K562 (cell line): ENCODE results near the gene RNF39. TPM values are rescaled to one million over a fixed set of nuclear protein-coding genes. Genes with fewer than 3 reads are reported as not detected.

ENCODE experiments used
- ATAC-seq: fragments of 200-7000 bp; cut with Tn5 transposase; 3 replicates; pipeline ENCODE4 v1.9.1; 2020; ENCODE audit warnings: moderate library complexity
- Bru-seq: library from RNA; stranded (reverse); fragments of 400-500 nt; gene quantifications from one replicate; lab custom pipeline; 2021; lab: Mats Ljungman, UMichigan
- BruChase-seq, 2 experiments: library from RNA; stranded (reverse); fragments of 400-500 nt; gene quantifications; one replicate each; lab custom pipeline; 2021; lab: Mats Ljungman, UMichigan
- BruUV-seq: library from RNA; stranded (reverse); fragments of 400-500 nt; replicated peaks from 2 replicates; lab custom pipeline; 2021; lab: Mats Ljungman, UMichigan
- CTCF ChIA-PET: fragments of 300-600 bp; formaldehyde crosslinking; extraction: SDS; loops from one replicate; lab custom pipeline; 2021; ENCODE audit warnings: low intra/inter-chr PET ratio; lab: Yijun Ruan, JAX
- POLR2A ChIA-PET: fragments of 300-600, 350-650 bp; sonication (Branson Sonifier 250); formaldehyde crosslinking; extraction: SDS; loops from one replicate; lab custom pipeline; 2021; ENCODE audit warnings: antibody characterized with exemption, inconsistent platforms; lab: Yijun Ruan, JAX
- DNase-seq, 4 experiments: peaks; one replicate each; pipeline versions ENCODE4 v3.0.0 to v3.0.0-alpha.2; 2011 to 2018; ENCODE audit warnings: low spot score in 3 of 4, mixed read lengths in 3 of 4; ENCODE audit errors: extremely low read depth in 1 of 4
- FAIRE-seq: peaks from 2 replicates; lab custom pipeline; 2011; peaks lifted over from hg19 to GRCh38; lab: Jason Lieb, UNC
- H2AFZ ChIP-seq: 2 replicates; pipeline ENCODE4 v1.6.0; 2011; ENCODE audit warnings: low read depth, low read length, control low read depth, inconsistent platforms
- H3K27ac ChIP-seq: fragments of 200-600 bp; 3 replicates; pipeline ENCODE4 v1.8.0; 2011; ENCODE audit warnings: low read depth, mild to moderate bottlenecking, control low read depth, inconsistent platforms, low read length, moderate library complexity, mixed read lengths; ENCODE audit errors: extremely low read depth
- H3K27me3 ChIP-seq, 2 experiments: fragments of 300-600 bp in 1 of 2; 2 replicates in 1 of 2; 3 replicates in 1 of 2; pipeline versions ENCODE4 v1.6.0 to v1.8.0; 2011; ENCODE audit warnings: inconsistent platforms in 2 of 2, low read length in 2 of 2, mild to moderate bottlenecking in 1 of 2, mixed read lengths in 1 of 2, moderate library complexity in 1 of 2; ENCODE audit not compliant: control insufficient read depth in 2 of 2, insufficient read depth in 2 of 2
- H3K36me3 ChIP-seq: fragments of 300-600 bp; 3 replicates; pipeline ENCODE4 v1.8.0; 2011; ENCODE audit warnings: mild to moderate bottlenecking, low read length, inconsistent platforms; ENCODE audit not compliant: control insufficient read depth, insufficient read depth
- H3K4me1 ChIP-seq, 2 experiments: fragments of 200-600 bp in 1 of 2; replicated peaks in 1 of 2; 2 replicates in 1 of 2; 3 replicates in 1 of 2; pipeline versions ENCODE4 v1.5.1 to v1.8.0; 2011; ENCODE audit warnings: inconsistent platforms in 2 of 2, low read length in 2 of 2, mild to moderate bottlenecking in 1 of 2, mixed read lengths in 1 of 2, moderate library complexity in 1 of 2; ENCODE audit not compliant: control insufficient read depth in 2 of 2, insufficient read depth in 2 of 2
- H3K4me2 ChIP-seq: 2 replicates; pipeline ENCODE4 v1.6.1; 2011; ENCODE audit warnings: low read length, control low read depth, inconsistent platforms, mixed read lengths; ENCODE audit not compliant: insufficient read depth
- H3K4me3 ChIP-seq: fragments of 200-600 bp; sonication (generic), shearing (Covaris generic); 2 replicates; pipeline ENCODE4 v1.5.1; 2016; ENCODE audit warnings: control low read depth, inconsistent platforms
- H3K79me2 ChIP-seq: fragments of 200-600 bp; 3 replicates; pipeline ENCODE4 v1.8.0; 2011; ENCODE audit warnings: low read length, inconsistent platforms; ENCODE audit not compliant: control insufficient read depth, insufficient read depth
- H3K9ac ChIP-seq, 2 experiments: 2 replicates each; pipeline versions ENCODE4 v1.6.0 to v1.6.1; 2011; ENCODE audit warnings: low read depth in 2 of 2, low read length in 2 of 2, control low read depth in 1 of 2, inconsistent platforms in 1 of 2, mild to moderate bottlenecking in 1 of 2, mixed read lengths in 1 of 2; ENCODE audit not compliant: insufficient read depth in 1 of 2
- H3K9me1 ChIP-seq: one replicate; pipeline ENCODE4 v1.6.0; 2011; ENCODE audit warnings: inconsistent platforms, mild to moderate bottlenecking, low read length, moderate library complexity; ENCODE audit not compliant: control insufficient read depth, insufficient read depth
- H3K9me3 ChIP-seq: replicated peaks from 2 replicates; pipeline ENCODE4 v1.5.1; 2011; ENCODE audit warnings: low read depth, low read length, inconsistent platforms; ENCODE audit not compliant: control insufficient read depth, insufficient read depth
- H4K20me1 ChIP-seq: replicated peaks from 2 replicates; pipeline ENCODE4 v1.6.1; 2011; ENCODE audit warnings: low read length, inconsistent platforms, mixed read lengths; ENCODE audit not compliant: control insufficient read depth, insufficient read depth
- TOE1 ChIP-seq, 2 experiments: fragments of 450-650 bp in 1 of 2; sonication (generic) in 1 of 2; formaldehyde crosslinking in 1 of 2; IDR thresholded peaks; 2 replicates each; pipeline versions ENCODE4 v1.7.1 to v1.8.0; 2016 to 2022; ENCODE audit warnings: borderline replicate concordance in 2 of 2, mild to moderate bottlenecking in 2 of 2, antibody characterized with exemption in 1 of 2, inconsistent platforms in 1 of 2, low read depth in 1 of 2, missing genetic modification reagents in 1 of 2, moderate library complexity in 1 of 2
- WGBS: fragments of 100-300 bp; shearing (Covaris generic); methylation state at CpG from one replicate; pipeline ENCODE4 v1.1.6; 2016; ENCODE audit warnings: low coverage, mixed read lengths; ENCODE audit not compliant: insufficient coverage; ENCODE audit errors: missing lambda C conversion rate; 5-methylcytosine and 5-hydroxymethylcytosine counted together
- in situ Hi-C: fragments of 300-500 bp; cut with MboI; formaldehyde crosslinking; loops from 4 replicates; pipeline ENCODE4 v1.15.0; 2018; ENCODE audit warnings: inconsistent platforms, mixed read lengths
- intact Hi-C: fragments of 100-400 bp; cut with micrococcal nuclease; formaldehyde crosslinking; loops from 2 replicates; pipeline ENCODE4 v1.14.2; 2022
- long read RNA-seq, 3 experiments: library from polyadenylated mRNA in 2 of 3; library from RNA in 1 of 3; unstranded in 2 of 3; stranded (forward) in 1 of 3; transcript quantifications; one replicate each; pipeline ENCODE4 v2.0.0, GENCODE V29; 2019 to 2022
- polyA minus RNA-seq, 3 experiments: library from RNA; depleted of rRNA, polyadenylated mRNA; stranded (reverse); fragments of >200 nt; gene quantifications; 2 replicates each; pipeline ENCODE4 v1.2.3, GENCODE V29; 2011
- polyA plus RNA-seq, 8 experiments: library from polyadenylated mRNA; depleted of rRNA in 4 of 8; stranded (reverse) in 5 of 8; unstranded in 3 of 8; fragments of >200 nt; fragmentation: Nextera tagmentation in 2 of 8; fragmentation: Illumina TruSeq in 1 of 8; extraction: Ambion mirVana in 2 of 8; extraction: Trizol in 1 of 8; gene quantifications; 2 replicates each; pipeline versions ENCODE4 v1.2.1 to v1.2.3, GENCODE V29; 2011 to 2014; ENCODE audit warnings: inconsistent platforms in 1 of 8, missing spikeins in 1 of 8
- total RNA-seq, 7 experiments: library from RNA; depleted of rRNA in 6 of 7; stranded (reverse); fragments of >200 nt in 6 of 7; fragmentation: Illumina TruSeq in 2 of 7; extraction: Trizol in 2 of 7; gene quantifications; 2 replicates each; pipeline versions ENCODE4 v1.2.1 to v1.2.3, GENCODE V29; 2011 to 2021; ENCODE audit warnings: low replicate concordance in 1 of 7
- TF ChIP-seq, protein P1 (sequence below): sonication (generic); formaldehyde crosslinking; IDR thresholded peaks from 2 replicates; pipeline ENCODE4 v1.8.1; 2023; ENCODE audit warnings: mild to moderate bottlenecking, missing genetic modification reagents

RNF39 gene, protein sequence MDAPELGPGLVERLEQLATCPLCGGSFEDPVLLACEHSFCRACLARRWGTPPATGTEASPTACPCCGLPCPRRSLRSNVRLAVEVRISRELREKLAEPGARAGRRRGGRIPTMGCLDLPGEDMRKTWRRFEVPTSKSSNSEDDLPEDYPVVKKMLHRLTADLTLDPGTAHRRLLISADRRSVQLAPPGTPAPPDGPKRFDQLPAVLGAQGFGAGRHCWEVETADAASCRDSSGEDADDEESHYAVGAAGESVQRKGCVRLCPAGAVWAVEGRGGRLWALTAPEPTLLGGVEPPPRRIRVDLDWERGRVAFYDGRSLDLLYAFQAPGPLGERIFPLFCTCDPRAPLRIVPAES
- total RNA-seq (2011; cell fraction: chromatin; rRNA removed; ENCODE audit: low replicate concordance) = not detected in 2 replicates
- not detected in 2 replicates for total RNA-seq (2011; cell fraction: nucleolus; rRNA removed)
- not detected in 2 replicates for total RNA-seq (2011; cell fraction: nucleoplasm; rRNA removed)
- total RNA-seq (2014; rRNA removed) (not detected in 2 replicates), total RNA-seq (2014; rRNA removed; fragmentation: Illumina TruSeq; extraction: Trizol) (not detected in 2 replicates), total RNA-seq (2015; rRNA removed; fragmentation: Illumina TruSeq; extraction: Trizol) (not detected in 2 replicates), total RNA-seq (2021) (not detected in 2 replicates), polyA plus RNA-seq (2011; rRNA removed) (not detected in 2 replicates), polyA plus RNA-seq (2014; fragmentation: Illumina TruSeq; extraction: Trizol) (not detected in 2 replicates), polyA plus RNA-seq (2014; fragmentation: Nextera tagmentation; extraction: Ambion mirVana) (not detected), polyA plus RNA-seq (2014; rRNA removed) (not detected in 2 replicates), polyA minus RNA-seq (2011; rRNA and poly(A)+ RNA removed) (not detected in 2 replicates), Bru-seq, nascent RNA (percentile 12 among the genes with signal in this experiment), BruChase-seq, experiment 1, labeled RNA remaining after a 2-hour chase (not detected), BruChase-seq, experiment 2, labeled RNA remaining after a 6-hour chase (not detected)
- polyA plus RNA-seq (2011; cell fraction: cytosol; rRNA removed) = not detected in 2 replicates
- polyA plus RNA-seq (2011; cell fraction: nucleus; rRNA removed) = not detected in 2 replicates
- 0.68 and 1.5 TPM in 2 replicates for polyA plus RNA-seq (2012)
- not detected in 2 replicates for polyA minus RNA-seq (2011; cell fraction: cytosol; rRNA and poly(A)+ RNA removed)
- polyA minus RNA-seq (2011; cell fraction: nucleus; rRNA and poly(A)+ RNA removed) = not detected in 2 replicates
- long read RNA-seq, experiment 1 = 0 reads
- long read RNA-seq, experiment 2 = 0 reads
- long read RNA-seq, experiment 3 = 0 reads

DNA sequence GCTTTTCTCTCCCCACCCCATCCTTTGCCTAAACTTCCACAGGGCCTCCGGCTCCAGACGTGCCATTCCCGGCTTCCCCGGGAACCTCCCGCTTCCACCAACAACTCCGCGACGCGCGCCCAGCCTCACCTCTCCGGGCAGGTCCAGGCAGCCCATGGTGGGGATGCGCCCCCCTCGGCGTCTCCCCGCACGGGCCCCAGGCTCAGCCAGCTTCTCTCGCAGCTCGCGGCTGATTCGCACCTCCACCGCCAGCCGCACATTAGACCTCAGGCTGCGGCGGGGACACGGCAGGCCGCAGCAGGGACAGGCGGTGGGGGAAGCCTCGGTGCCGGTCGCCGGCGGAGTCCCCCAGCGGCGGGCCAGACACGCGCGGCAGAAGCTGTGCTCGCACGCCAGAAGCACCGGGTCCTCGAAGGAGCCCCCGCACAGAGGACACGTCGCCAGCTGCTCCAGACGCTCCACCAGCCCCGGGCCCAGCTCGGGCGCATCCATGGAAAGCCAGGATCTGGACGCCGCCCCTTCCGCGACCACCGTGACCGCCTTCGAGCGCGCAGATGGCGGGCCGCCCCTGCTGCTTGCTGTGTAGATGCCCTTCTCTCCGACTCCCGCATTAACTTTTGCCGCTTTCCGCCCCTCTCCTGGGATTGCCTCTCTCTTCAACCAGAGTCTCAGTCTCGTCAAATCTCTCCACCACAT lies at the start of gene RNF39:
Gene RNF39, minus strand, starts transcription at position 676 of the 696 bp plus-strand sequence. Its CDS starts 184 bp downstream, at position 492.
- intact Hi-C loops (no loop called here), in situ Hi-C loops (no loop called here)
- CTCF ChIA-PET = no interaction called here
- peaks cover 25 to 44% of the 10 kb centered on the region in 2 experiments; a peak in 4 of 5 replicates for H3K27me3 ChIP-seq
- FAIRE-seq = no peak
- no peak for DNase-seq
- H3K9me3 ChIP-seq = no peaks in the 10 kb centered on the region
- no peak within 1 kb of the TSS for H3K4me2 ChIP-seq
- H3K27ac ChIP-seq = no peak within 1 kb of the TSS
- no peaks in the 10 kb centered on the region for H3K36me3 ChIP-seq
- TF ChIP-seq, protein P1, sequence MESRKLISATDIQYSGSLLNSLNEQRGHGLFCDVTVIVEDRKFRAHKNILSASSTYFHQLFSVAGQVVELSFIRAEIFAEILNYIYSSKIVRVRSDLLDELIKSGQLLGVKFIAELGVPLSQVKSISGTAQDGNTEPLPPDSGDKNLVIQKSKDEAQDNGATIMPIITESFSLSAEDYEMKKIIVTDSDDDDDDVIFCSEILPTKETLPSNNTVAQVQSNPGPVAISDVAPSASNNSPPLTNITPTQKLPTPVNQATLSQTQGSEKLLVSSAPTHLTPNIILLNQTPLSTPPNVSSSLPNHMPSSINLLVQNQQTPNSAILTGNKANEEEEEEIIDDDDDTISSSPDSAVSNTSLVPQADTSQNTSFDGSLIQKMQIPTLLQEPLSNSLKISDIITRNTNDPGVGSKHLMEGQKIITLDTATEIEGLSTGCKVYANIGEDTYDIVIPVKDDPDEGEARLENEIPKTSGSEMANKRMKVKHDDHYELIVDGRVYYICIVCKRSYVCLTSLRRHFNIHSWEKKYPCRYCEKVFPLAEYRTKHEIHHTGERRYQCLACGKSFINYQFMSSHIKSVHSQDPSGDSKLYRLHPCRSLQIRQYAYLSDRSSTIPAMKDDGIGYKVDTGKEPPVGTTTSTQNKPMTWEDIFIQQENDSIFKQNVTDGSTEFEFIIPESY = peak; percentile 74
- TF ChIP-seq TOE1 (IDR thresholded peaks at IDR 0.05; ENCODE audit: borderline replicate concordance) = no peak
- no peak for TF ChIP-seq TOE1 (CRISPR knock-in tag; IDR thresholded peaks at IDR 0.05; ENCODE audit: borderline replicate concordance, low read depth)
- WGBS = 43% methylated on average over 58 of the region's 64 CpGs
- H2AFZ ChIP-seq = no peak within 1 kb of the TSS
- POLR2A ChIA-PET = interaction anchor here (1.5 kb wide), 1 partner anchor 8 kb away, joined by 4 read pairs; the partner anchor contains the start of gene PPP1R11
- no peaks in the 10 kb centered on the region for H3K9me1 ChIP-seq
- H3K4me3 ChIP-seq = no peak within 1 kb of the TSS
- H3K4me1 ChIP-seq = peaks cover 0 to 27% of the 10 kb centered on the region in 2 experiments; a peak in 2 of 5 replicates
- BruUV-seq = no TSS peak
- no peak for ATAC-seq
- 0 out of 2 replicates have a peak, but pooled peaks cover 4% of the 10 kb centered on the region for H4K20me1 ChIP-seq
- H3K9ac ChIP-seq = no peak within 1 kb of the TSS
- H3K79me2 ChIP-seq = no peaks in the 10 kb centered on the region
